LHCN-M2 (cell line): ENCODE measurements around the gene SNX5. TPM values are rescaled to one million over a fixed set of nuclear protein-coding genes. Genes with fewer than 3 reads are reported as not detected.

Source experiments
- total RNA-seq: library from RNA; depleted of rRNA; stranded (reverse); fragments of >200 nt; gene quantifications from 2 replicates; pipeline ENCODE4 v1.2.3, GENCODE V29; 2014; rRNA removed

SNX5 gene
- total RNA-seq, 1 experiment from 2014 or later, result 116 TPM

Other genes starting within 250 kb of the SNX5 start
- 29.3 and 42.6 TPM in 2 replicates for gene MGME1, start 224 bp upstream of the SNX5 start, total RNA-seq
- not detected in 2 replicates for gene OVOL2, start 89.1 kb upstream of the SNX5 start, total RNA-seq
- gene KAT14, start 169.1 kb upstream of the SNX5 start, total RNA-seq, result 18.2 and 19.2 TPM in 2 replicates
- 19.9 and 24.0 TPM in 2 replicates for gene PET117, start 169.1 kb upstream of the SNX5 start, total RNA-seq